Measurements from ENCODE around the gene CCDC141.

CCDC141 gene

DNA sequence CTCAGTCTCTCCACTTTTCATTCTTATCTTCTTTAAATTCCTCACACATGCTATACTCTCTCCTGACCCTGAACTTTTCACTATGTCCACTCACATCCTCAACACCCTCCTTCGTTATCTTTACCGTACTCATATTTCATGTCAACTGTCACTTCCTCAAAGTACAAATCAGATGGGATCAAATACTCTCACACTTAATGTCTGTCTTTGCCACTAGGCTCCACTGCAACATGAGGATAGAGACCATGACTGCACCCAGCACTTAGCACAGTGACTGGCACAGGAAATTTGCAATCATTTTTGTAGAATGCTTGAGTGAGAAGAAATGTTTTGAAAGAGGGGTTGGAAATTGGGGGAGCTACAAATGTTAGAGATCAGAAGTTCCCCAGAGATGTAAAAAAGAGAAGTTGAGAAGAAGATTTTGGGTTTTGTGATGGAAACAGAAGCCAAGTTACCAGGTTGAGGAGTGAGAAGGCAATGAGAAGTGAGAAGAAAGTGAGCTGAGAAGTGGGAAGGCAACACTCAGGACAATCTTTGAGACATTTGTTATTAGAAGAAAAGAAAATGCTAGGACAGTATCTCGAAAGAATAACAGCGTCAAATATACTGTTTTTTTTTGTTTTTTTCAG, 87.0 kb downstream of the CCDC141 start:
- DNase-seq (ENCODE audit: extremely low read depth, insufficient read length) = no peak
- TF ChIP-seq, protein P1, sequence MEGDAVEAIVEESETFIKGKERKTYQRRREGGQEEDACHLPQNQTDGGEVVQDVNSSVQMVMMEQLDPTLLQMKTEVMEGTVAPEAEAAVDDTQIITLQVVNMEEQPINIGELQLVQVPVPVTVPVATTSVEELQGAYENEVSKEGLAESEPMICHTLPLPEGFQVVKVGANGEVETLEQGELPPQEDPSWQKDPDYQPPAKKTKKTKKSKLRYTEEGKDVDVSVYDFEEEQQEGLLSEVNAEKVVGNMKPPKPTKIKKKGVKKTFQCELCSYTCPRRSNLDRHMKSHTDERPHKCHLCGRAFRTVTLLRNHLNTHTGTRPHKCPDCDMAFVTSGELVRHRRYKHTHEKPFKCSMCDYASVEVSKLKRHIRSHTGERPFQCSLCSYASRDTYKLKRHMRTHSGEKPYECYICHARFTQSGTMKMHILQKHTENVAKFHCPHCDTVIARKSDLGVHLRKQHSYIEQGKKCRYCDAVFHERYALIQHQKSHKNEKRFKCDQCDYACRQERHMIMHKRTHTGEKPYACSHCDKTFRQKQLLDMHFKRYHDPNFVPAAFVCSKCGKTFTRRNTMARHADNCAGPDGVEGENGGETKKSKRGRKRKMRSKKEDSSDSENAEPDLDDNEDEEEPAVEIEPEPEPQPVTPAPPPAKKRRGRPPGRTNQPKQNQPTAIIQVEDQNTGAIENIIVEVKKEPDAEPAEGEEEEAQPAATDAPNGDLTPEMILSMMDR (IDR thresholded peaks at IDR 0.05; ENCODE audit: insufficient read depth, low read length, poor library complexity, severe bottlenecking) = no peak
- no peaks in the 10 kb centered on the region for H3K36me3 ChIP-seq (ENCODE audit: control insufficient read depth, insufficient read depth, low read length)
- no peak overlapping the region for H3K4me3 ChIP-seq (replicated peaks; ENCODE audit: low read depth, low read length)
- H3K27me3 ChIP-seq (replicated peaks; ENCODE audit: control insufficient read depth, insufficient read depth, low read length) = no peaks in the 10 kb centered on the region

DNA sequence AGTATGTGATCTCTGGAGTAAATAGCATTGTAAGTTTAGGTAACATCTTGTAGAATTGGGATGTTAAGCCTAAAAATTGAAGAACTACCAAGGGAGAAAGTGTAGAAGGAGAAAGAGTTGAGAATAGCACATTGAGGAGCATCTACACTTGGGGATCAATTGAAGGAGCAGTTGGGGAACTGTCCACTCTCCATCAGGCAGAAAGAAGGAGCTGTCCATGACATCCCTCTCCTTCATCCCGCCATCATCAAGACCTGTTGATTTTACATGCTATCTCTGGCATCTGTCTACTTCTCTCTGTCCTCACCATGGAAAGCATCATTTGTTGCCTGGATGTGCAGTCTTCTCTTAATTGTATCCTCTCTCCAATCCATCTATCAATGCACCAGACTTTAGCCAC, 87.8 kb downstream of the CCDC141 start:
- H3K27me3 ChIP-seq (replicated peaks; ENCODE audit: control insufficient read depth, insufficient read depth, low read length) = no peaks in the 10 kb centered on the region
- TF ChIP-seq, protein P1 (IDR thresholded peaks at IDR 0.05; ENCODE audit: insufficient read depth, low read length, poor library complexity, severe bottlenecking) = no peak

DNA sequence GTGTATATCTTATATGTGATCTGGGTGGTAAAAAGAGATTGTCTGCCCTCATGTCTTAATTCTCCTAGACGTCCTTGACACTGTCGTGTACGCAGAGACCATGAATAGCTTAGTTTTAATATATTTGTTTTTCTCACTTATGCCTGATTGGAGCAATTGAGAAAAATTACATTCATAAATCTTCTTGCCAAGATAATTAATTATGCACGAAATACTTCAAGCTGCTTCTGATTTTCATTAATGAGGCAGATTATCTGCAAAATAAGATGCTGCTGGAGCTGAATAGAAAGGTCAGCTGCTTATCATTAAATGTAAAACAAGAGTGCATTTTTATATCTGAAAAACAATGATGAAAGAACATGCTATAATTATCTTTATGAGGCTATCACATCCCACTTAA, 95.9 kb downstream of the CCDC141 start:
- no peaks in the 10 kb centered on the region for H3K27me3 ChIP-seq (replicated peaks; ENCODE audit: control insufficient read depth, insufficient read depth, low read length)

More for the DNA sequence above, 87.8 kb downstream of the CCDC141 start:
- Histone ChIP-seq H3K36me3 (ENCODE audit: control insufficient read depth, insufficient read depth, low read length) (no peaks in the 10 kb centered on the region), H3K4me3 (replicated peaks; ENCODE audit: low read depth, low read length) (no peak overlapping the region)
- no peak for DNase-seq (ENCODE audit: extremely low read depth, insufficient read length)

DNA sequence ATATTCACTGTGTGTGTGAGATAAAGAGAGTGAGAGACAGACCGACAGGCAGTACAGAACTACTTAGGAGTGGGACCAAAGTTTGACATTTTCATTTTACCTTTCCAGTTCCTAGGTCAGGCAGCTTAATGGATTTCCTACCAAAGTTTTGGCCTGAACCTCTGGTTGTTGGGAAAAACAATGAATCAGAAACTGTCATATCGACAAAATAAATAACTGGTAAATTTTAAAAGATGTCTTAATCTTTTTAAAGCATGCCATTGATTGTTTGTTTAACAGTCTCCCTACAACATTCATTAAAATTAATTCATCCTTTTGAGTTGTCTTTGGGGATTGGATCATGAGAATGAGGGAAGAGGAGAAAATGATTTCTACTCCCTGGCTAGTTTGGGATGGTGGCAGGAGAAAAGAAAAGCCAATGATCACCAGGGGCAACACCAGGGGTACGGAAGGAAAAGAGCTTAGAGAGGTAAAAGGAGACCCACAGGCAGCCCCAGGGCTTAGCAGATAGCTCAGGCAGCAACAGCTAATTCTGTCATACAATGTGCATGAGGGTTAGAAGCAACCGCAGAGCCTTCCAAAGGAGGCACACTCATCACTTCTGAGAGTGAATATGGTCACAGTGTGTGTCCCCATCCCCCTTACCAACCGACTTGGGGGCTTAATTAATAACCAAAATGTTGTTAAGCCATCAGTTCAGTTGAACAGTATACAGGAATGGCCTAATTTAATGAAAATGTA, 98.5 kb downstream of the CCDC141 start:
- Histone ChIP-seq H3K4me3 (replicated peaks; ENCODE audit: low read depth, low read length) (no peak overlapping the region), H3K27me3 (replicated peaks; ENCODE audit: control insufficient read depth, insufficient read depth, low read length) (no peaks in the 10 kb centered on the region; the same call in 1 of the 2 replicates), H3K36me3 (ENCODE audit: control insufficient read depth, insufficient read depth, low read length) (no peaks in the 10 kb centered on the region)
- no peak for DNase-seq (ENCODE audit: extremely low read depth, insufficient read length)
- TF ChIP-seq, protein P1 (IDR thresholded peaks at IDR 0.05; ENCODE audit: insufficient read depth, low read length, poor library complexity, severe bottlenecking) = no peak

More for the DNA sequence above, 95.9 kb downstream of the CCDC141 start:
- Histone ChIP-seq H3K36me3 (ENCODE audit: control insufficient read depth, insufficient read depth, low read length) (no peaks in the 10 kb centered on the region), H3K4me3 (replicated peaks; ENCODE audit: low read depth, low read length) (no peak overlapping the region)
- no peak for DNase-seq (ENCODE audit: extremely low read depth, insufficient read length)
- TF ChIP-seq, protein P1 (IDR thresholded peaks at IDR 0.05; ENCODE audit: insufficient read depth, low read length, poor library complexity, severe bottlenecking) = no peak

DNA sequence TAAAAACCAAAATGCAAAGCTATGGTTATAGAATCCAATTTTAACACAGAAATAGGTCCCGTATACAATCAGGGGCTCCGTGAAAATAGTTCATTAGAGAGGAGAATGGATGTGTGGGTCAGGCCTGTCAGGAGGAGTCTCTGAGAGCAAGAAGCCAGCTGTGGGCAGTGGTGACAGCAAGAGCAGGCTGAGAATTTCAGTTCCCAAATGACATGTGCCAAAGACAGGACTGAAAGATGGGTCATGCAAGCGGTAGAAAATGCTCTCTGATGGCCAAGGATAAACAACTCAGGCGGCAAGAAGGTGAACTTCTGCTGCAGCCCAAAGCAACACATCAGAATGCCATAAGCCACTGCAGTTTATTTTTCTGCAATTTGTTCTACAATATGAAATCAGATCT, 100.4 kb downstream of the CCDC141 start:
- Histone ChIP-seq H3K36me3 (ENCODE audit: control insufficient read depth, insufficient read depth, low read length) (no peaks in the 10 kb centered on the region), H3K27me3 (replicated peaks; ENCODE audit: control insufficient read depth, insufficient read depth, low read length) (no peaks in the 10 kb centered on the region; the same call in 1 of the 2 replicates), H3K4me3 (replicated peaks; ENCODE audit: low read depth, low read length) (no peak overlapping the region)
- TF ChIP-seq, protein P1 (IDR thresholded peaks at IDR 0.05; ENCODE audit: insufficient read depth, low read length, poor library complexity, severe bottlenecking) = no peak
- no peak for DNase-seq (ENCODE audit: extremely low read depth, insufficient read length)

Measured in GM06990 (cell line).